ENCODE results near the gene SLC30A2. TPM values are rescaled to one million over a fixed set of nuclear protein-coding genes. Genes with fewer than 3 reads are reported as not detected.
A peak's percentile ranks its signal among the peaks of the same experiment; 100 is the strongest.

The SLC30A2 gene
- total and polyA plus RNA-seq, 4 donors = under 0.01 to 0.12 (median 0.05) TPM; not detected in 1

DNA sequence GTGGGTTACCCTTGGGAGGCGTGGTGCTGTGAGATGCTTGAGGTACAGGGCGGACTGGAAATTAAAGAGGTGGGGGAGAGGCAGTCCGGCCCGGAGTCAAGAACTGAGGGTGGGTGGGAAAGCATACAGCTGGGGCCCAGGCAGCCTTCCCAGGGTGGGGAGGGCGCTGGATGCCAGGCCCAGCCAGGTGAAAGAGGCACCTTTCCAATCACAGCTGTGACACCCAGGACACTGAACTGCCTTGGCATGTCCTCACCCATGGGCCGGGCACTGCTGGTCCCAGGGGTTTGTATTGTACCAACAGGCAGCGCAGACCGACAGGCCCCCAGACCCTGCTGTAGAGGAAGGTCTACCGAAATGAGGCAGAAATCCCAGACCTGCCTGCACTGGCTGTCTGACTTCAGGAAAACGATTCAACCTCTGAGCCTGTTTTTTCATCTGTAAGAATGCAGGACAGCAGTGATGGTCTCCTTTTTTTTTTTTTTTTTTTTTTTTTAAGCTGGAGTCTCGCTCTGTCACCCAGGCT, 9.1 kb downstream of the SLC30A2 start:
- TF ChIP-seq SP1 (IDR thresholded peaks at IDR 0.05) = no peak
- no peak for TF ChIP-seq TAF1 (conservative IDR thresholded peaks at IDR 0.05)
- no peak for TF ChIP-seq FOXA1 (IDR thresholded peaks at IDR 0.05)
- TF ChIP-seq, protein P1, sequence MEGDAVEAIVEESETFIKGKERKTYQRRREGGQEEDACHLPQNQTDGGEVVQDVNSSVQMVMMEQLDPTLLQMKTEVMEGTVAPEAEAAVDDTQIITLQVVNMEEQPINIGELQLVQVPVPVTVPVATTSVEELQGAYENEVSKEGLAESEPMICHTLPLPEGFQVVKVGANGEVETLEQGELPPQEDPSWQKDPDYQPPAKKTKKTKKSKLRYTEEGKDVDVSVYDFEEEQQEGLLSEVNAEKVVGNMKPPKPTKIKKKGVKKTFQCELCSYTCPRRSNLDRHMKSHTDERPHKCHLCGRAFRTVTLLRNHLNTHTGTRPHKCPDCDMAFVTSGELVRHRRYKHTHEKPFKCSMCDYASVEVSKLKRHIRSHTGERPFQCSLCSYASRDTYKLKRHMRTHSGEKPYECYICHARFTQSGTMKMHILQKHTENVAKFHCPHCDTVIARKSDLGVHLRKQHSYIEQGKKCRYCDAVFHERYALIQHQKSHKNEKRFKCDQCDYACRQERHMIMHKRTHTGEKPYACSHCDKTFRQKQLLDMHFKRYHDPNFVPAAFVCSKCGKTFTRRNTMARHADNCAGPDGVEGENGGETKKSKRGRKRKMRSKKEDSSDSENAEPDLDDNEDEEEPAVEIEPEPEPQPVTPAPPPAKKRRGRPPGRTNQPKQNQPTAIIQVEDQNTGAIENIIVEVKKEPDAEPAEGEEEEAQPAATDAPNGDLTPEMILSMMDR (IDR thresholded peaks at IDR 0.05; ENCODE audit: low read depth, low read length, missing input control) = no peak

DNA sequence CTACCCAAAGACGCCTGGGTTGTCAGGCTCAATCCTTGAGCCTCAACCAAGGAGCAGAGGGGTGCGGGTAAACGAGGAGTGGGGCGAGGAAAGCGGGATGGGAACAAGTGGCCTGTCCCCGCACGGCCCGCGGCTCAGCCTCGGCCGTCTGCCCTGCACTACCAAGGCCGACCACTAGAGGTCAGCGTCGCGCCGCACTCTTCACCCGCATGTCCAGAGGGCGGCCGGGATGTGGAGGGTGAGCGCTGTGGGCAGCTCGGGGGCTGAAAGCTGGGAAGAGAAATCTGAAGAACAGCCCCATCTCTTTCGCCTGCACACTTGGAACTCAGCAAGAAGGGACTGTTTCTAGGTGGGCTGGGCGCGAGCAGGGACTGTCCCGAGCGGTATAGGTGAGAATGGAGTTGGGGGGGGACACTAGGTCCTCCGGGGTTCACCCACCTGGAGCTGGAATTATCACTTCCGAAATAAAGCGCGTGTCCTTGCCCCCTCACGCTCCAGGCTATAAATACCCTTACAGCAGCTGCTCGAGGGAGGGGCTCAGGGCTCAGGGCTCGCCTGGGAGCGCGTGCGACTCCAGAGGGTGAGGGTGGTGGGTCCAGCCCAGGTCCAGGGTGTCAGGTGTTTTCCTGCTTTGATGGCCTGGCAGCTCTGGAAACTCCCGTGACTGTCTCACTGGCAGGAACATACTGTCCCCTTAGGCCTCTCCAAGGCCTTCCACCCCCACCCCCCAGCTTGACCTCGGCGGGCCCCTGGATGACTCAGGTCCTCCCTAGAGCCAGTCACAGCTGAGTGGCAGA, 9.8 kb downstream of the SLC30A2 start:
- H3K36me3 ChIP-seq (ENCODE audit: control insufficient read depth in 4 of 4, insufficient read depth in 3 of 4, low read depth in 1 of 4, low read length in 3 of 4) = no peaks in the 10 kb centered on the region
- H3K4me1 ChIP-seq (ENCODE audit: control insufficient read depth in 4 of 4, insufficient read depth in 4 of 4, low read length in 3 of 4) = peaks cover 1 to 14% (median 8%) of the 10 kb centered on the region in 4 donors
- peak overlapping the region; percentile 48 to 49 for H3K9ac ChIP-seq (ENCODE audit: low read depth in 1 of 2, low read length in 2 of 2)
- peak overlapping the region; percentile 63 to 66 for H3K27ac ChIP-seq (ENCODE audit: low read depth in 1 of 2, low read length in 2 of 2)
- H3K9me3 ChIP-seq (ENCODE audit: control insufficient read depth in 4 of 4, low read length in 3 of 4) = no peaks in the 10 kb centered on the region
- peak in 1 of 2 donors; percentile 24 for TF ChIP-seq RXRA (IDR thresholded peaks at IDR 0.05)
- peak; percentile 87 to 93 for TF ChIP-seq RAD21 (IDR thresholded peaks at IDR 0.05)
- TF ChIP-seq, protein P1 (IDR thresholded peaks at IDR 0.05; ENCODE audit: low read depth, low read length, missing input control) = peak; percentile 96
- TF ChIP-seq HNF4A (conservative IDR thresholded peaks at IDR 0.05) = no peak
- peak; percentile 5 for TF ChIP-seq SP1 (IDR thresholded peaks at IDR 0.05)
- TF ChIP-seq JUND (IDR thresholded peaks at IDR 0.05) = no peak
- no peak for TF ChIP-seq NR2F2 (IDR thresholded peaks at IDR 0.05)
- peak overlapping the region; percentile 58 to 79 (median 73) for H3K4me3 ChIP-seq (ENCODE audit: low read depth in 1 of 3, low read length in 3 of 3)
- 14% methylated on average over 39 of the region's 39 CpGs for whole genome bisulfite sequencing
- H3K27me3 ChIP-seq (ENCODE audit: control insufficient read depth in 4 of 4, insufficient read depth in 4 of 4, low read length in 3 of 4) = no peaks in the 10 kb centered on the region
- DNase-seq (ENCODE audit: low spot score) = peak; percentile 96

More for the DNA sequence above, 9.1 kb downstream of the SLC30A2 start:
- no peak for DNase-seq (ENCODE audit: low spot score)
- H3K9me3 ChIP-seq (ENCODE audit: control insufficient read depth in 4 of 4, low read length in 3 of 4) = no peaks in the 10 kb centered on the region
- H3K36me3 ChIP-seq (ENCODE audit: control insufficient read depth in 4 of 4, insufficient read depth in 3 of 4, low read depth in 1 of 4, low read length in 3 of 4) = no peaks in the 10 kb centered on the region
- H3K9ac ChIP-seq (ENCODE audit: low read depth in 1 of 2, low read length in 2 of 2) = no peak overlapping the region
- H3K27ac ChIP-seq (ENCODE audit: low read depth in 1 of 2, low read length in 2 of 2) = no peak overlapping the region
- no peaks in the 10 kb centered on the region for H3K27me3 ChIP-seq (ENCODE audit: control insufficient read depth in 4 of 4, insufficient read depth in 4 of 4, low read length in 3 of 4)
- H3K4me1 ChIP-seq (ENCODE audit: control insufficient read depth in 4 of 4, insufficient read depth in 4 of 4, low read length in 3 of 4) = peaks cover 1 to 14% (median 8%) of the 10 kb centered on the region in 4 donors
- WGBS = 75% methylated on average over 11 of the region's 11 CpGs
- no peak overlapping the region for H3K4me3 ChIP-seq (ENCODE audit: low read depth in 1 of 3, low read length in 3 of 3)

DNA sequence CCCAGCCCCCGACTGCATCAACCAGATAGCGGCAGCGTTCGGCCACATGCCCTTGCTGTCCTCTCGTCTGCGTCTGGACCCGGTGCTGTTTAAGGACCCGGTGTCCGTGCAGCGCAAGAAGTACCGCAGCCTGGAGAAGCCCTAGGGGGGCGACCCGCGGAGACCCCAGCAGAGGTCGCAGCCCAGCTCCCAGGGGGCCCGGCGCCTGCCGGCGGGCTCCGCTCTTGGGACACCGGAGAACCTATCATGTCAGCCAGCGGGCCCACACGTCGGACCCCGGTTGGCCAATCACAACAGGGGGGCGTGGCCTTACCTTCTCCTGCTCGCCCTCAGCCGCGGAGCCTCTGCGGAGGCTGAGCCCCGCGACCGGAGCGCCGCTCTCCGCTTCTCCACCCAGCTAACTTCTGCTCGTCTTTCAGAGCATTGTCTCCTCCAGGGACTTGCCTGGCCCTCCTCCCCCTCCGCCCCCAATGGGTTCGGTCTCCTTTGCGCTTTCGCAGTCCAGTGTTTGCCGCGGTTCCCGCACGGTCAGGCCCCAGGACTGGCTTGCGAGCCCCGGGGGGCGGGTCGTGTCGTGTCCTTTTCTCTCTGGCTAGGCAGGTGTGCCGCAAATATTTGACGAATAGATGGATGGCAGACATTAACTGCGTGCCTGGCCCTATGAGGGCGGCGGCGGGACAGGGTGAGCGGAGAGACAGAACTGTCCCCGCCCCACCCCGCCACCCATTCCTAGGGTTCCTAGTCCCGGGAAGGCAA, 10.5 kb downstream of the SLC30A2 start:
- Histone ChIP-seq H3K9ac (ENCODE audit: low read depth in 1 of 2, low read length in 2 of 2) (peak overlapping the region; percentile 48 to 49), H3K4me1 (ENCODE audit: control insufficient read depth in 4 of 4, insufficient read depth in 4 of 4, low read length in 3 of 4) (peaks cover 1 to 14% (median 8%) of the 10 kb centered on the region in 4 donors), H3K9me3 (ENCODE audit: control insufficient read depth in 4 of 4, low read length in 3 of 4) (no peaks in the 10 kb centered on the region), H3K4me3 (ENCODE audit: low read depth in 1 of 3, low read length in 3 of 3) (peak overlapping the region; percentile 58 to 79 (median 73)), H3K36me3 (ENCODE audit: control insufficient read depth in 4 of 4, insufficient read depth in 3 of 4, low read depth in 1 of 4, low read length in 3 of 4) (no peaks in the 10 kb centered on the region), H3K27me3 (ENCODE audit: control insufficient read depth in 4 of 4, insufficient read depth in 4 of 4, low read length in 3 of 4) (no peaks in the 10 kb centered on the region), H3K27ac (ENCODE audit: low read depth in 1 of 2, low read length in 2 of 2) (peak overlapping the region; percentile 63 to 66)
- WGBS = under 1% methylated on average over 60 of the region's 60 CpGs
- peak; percentile 93 for DNase-seq (ENCODE audit: low spot score)
- TF ChIP-seq SP1 (IDR thresholded peaks at IDR 0.05) (peak; percentile 17), EGR1 (IDR thresholded peaks at IDR 0.05; ENCODE audit: low read depth in 2 of 2) (no peak)
